HG03045 (cell line): ENCODE results near the gene TPH1.
A peak's percentile ranks its signal among the peaks of the same experiment; 100 is the strongest.
"Not testable (repeated sequence)": the region's sequence is repeated elsewhere in the genome, so short reads cannot be mapped to it uniquely, and the experiment has no call there.

Source experiments
- ATAC-seq: cut with Tn5 transposase; IDR thresholded peaks from one replicate; pipeline ENCODE4 v1.9.1; 2021; ENCODE audit warnings: mild to moderate bottlenecking, moderate library complexity; ENCODE audit not compliant: unreplicated experiment

The TPH1 gene

DNA sequence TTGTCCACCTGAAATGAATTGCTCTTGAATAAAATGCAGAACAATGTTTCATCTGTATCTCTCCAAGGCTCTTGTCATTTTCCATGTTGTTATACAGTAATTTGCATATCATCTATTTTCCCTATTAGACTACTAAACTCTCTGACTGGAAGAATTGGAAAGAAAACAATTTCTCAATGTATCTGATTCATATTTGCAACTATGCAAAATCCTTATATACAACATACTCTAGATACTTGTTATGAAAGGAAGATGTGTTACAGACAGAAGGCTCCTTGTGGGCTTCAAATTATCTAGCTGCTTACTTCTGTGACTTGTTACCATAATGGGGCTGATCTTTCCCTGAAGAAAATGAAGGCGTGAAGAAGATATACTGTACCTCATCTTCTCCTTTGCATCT, 23.6 kb downstream of the TPH1 start:
- no peak for ATAC-seq

GRCh38 chr11:18019650-18020049, 26.4 kb downstream of the TPH1 start:
- ATAC-seq, result no peak

- no peak for ATAC-seq
Observed at GRCh38 chr11:18016789-18017188, 29.3 kb downstream of the TPH1 start.

DNA sequence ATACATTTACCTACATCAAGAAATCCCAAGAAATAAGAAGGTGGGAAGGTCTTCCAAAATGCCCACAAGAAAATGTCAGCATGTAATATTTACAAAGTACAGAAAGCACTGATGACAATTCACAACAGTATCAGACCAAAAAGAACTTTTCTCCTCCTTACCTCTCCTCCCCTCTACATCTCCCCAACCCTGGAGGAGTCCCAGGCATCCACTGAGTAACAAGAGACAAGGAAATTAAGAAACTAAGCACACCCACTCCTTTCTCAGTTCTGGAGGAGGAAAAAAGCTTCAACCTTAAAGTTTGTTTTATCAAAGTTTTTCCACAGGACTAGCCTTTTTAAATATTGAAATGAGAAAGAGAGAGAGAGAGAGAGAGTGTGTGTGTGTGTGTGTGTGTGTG, 31.2 kb downstream of the TPH1 start:
- no peak for ATAC-seq

DNA sequence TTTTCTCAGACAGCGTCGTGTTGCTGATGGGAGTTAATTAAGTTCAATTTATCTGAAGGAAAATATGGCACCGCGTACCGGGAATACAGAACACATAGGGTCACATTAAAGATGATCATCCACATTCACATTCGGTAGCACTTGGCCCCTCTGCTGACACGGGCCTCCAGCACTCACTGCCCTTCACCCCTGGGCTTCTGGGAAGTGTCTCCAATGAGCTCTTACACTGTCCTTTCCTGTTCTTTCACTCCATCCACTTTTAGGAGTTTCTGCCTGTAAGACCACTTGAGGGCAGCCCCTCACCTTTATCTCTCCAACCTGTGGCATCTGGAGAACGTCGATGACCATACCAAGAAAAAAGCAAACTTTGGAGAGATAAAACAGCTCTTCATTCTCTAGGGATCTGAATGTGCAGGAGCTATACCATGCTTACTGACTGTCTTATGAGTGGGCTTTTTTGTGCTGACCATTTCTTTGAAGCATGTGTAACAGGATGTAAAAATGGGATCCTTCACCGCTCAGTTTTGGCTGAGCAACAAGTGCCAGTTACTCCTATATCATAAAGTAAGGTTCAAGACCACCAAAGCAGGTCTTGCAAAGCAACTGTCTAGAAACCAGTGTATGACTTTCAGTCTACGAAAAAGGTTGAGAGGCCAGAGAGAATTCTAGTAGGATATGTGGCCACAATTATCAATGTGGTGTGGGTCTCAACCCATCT, 32.1 kb downstream of the TPH1 start:
- no peak for ATAC-seq

DNA sequence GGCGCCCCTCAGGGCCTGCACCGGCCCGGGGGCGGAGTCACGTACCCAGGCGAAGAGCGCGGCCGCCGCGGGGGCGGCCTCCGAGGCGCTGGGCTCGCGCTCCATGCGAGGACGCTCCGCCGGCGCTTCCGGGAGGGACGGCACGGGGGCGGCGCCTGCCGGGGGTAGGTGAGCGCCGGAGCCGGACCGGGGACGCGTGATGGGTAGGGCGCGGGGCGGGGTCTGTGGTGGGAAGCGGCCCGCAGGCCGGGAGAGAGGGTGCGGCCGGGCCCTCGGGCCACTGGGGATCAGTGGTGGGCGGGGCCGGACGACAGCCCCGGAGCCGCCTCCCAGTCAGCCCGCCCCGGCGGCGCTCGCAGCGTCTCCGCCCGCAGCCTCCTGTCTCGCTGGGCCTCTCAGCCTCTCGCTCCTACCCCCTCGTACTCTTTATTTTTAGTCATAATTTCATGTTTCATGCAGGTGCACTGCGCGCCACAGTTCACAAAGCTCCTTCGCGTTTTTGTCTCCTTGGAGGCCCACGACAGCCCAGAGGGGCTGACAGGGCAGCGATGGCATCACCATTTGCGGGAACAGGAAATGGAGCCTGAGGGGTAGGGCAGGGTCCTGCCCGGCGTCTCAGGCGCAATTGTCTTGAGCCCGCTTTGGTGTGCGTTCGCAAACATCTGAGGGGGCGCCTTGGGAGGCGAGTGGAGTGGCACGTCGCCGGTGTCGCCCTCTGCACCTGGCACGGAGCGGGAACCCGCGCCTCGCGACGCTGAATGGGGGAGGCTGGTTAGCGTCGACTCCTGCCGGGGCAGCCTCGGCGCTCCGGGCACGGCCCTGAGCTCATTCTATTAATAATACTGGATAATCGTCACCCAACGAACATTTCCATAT, 32.9 kb downstream of the TPH1 start, which contains the start of gene SERGEF:
TSS of gene SERGEF (minus strand) at position 142 of the 876 bp plus-strand sequence. CDS start at position 105, 37 bp downstream.
- peak; percentile 97 for ATAC-seq

GRCh38 chr11:18012122-18012905, 33.8 kb downstream of the TPH1 start:
- peak; percentile 13 for ATAC-seq

DNA sequence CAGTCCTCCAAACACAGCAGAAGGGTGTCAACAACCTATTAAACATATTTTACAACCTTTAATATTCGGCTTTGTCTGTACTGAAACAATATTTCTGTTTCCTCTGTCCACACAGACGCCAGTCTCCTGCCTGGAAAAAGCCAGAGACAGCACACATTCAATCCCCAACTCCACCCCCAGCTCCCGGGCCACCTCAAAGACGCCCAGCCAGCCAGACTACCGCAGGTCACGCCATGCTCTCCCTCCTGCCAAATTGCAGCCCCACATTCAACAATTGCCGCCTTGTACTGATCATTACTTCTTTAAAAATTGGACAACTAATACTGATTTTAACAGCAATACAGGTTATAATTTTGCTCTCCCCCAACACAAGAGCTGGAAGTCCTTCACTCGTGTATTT, 34.4 kb downstream of the TPH1 start:
- no peak for ATAC-seq

DNA sequence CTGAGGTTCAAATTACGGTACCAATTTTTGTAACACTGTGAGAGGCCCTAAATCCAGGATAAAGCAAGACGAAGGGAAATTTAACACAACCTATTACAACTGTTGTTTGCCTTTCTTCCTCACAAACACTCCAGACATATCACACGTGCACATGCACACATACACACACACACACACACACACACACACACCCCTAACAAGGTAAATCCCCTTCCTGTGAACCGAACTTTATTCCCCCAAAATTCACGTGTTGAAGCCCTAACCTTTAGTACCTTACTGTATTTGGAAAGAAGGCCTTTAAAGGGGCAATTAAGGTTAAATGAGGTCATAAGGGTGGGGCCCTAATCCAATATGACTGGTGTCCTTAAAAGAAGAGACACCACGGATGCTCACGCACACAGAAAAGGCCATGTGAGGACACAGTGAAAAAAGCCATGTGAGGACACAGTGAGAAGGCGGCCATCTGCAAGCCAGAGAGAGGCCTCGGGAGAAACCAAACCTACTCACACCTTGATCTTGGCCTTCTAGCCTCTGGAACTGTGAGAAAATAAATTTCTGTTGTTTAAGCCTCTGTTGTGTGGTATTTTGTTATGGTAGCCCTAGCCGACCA, 35.0 kb downstream of the TPH1 start:
- no peak for ATAC-seq

DNA sequence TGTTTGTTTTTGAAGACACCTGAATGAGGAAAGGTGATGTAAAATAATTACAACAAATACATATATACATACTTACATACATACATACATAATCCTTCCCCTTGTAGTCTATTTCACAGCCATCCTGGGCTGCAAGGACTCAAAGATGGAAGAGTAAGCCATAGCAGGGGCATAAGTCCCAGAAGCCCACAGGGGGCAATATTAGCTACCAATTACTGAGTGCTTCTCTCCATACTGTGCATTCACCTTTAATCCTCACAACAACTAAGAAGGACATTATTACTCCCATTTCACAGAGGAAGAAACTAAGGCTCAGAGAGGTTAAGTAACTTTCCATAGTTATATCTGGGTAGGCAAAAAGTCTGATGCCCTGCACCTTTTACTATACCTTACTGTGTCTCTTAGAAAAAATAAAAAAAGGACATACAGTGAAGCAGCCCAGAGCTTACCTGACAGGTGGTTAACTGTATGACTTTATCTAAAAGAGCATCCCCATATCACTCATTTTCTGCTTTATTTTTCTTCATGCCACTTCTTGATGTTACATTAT, 35.9 kb downstream of the TPH1 start:
- ATAC-seq, result no peak

GRCh38 chr11:18005376-18006129, 40.5 kb downstream of the TPH1 start:
- no peak for ATAC-seq

GRCh38 chr11:18001191-18001590, 44.9 kb downstream of the TPH1 start:
- ATAC-seq, result no peak

DNA sequence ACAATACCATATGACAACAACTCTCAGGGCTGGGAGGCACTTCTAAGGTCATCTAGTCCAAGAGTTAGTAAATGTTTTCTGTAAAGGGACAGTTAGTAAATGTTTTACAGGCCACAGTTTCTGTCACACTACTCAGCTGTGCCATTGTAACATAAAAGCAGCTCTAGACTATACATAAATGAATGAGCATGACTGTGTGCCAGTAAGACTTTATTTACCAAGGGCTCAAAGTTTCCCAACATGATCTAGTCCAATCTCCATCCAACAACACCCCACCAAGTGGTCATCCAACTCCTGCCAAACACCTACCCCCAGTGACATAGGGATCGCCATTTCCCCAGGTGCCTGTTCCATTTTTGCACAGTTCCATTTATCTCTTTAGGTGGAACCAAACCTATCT, 45.3 kb downstream of the TPH1 start:
- no peak for ATAC-seq

- ATAC-seq, result not testable (repeated sequence)
Observed at GRCh38 chr11:18000128-18000527, 45.9 kb downstream of the TPH1 start.
